Psoas muscle (tissue), 8 donors: Measurements from ENCODE around the gene GYG1. TPM values are rescaled to one million over a fixed set of nuclear protein-coding genes. Genes with fewer than 3 reads are reported as not detected.

Source experiments
- ATAC-seq, 4 donors: fragments of 200-7000 bp; cut with Tn5 transposase; one replicate each; pipeline ENCODE4 v1.9.1; 2020; ENCODE audit warnings: moderate library complexity in 3 of 4, mild to moderate bottlenecking in 2 of 4
- DNase-seq, 2 donors: peaks; one replicate each; pipeline ENCODE4 v3.0.0-alpha.2; 2020
- H3K27ac ChIP-seq: fragments of 200-600 bp; one replicate; pipeline ENCODE4 v1.8.0; 2022
- H3K27me3 ChIP-seq, 3 donors: fragments of 200-600 bp in 1 of 3; one replicate each; pipeline versions ENCODE4 v1.6.1 to v1.8.0; 2013 to 2022; ENCODE audit warnings: low read length in 2 of 3, mild to moderate bottlenecking in 2 of 3, moderate library complexity in 1 of 3; ENCODE audit not compliant: insufficient read depth in 3 of 3
- H3K36me3 ChIP-seq, 2 donors: fragments of 200-600 bp in 1 of 2; one replicate each; pipeline versions ENCODE4 v1.6.1 to v1.8.0; 2013 to 2022; ENCODE audit warnings: low read depth in 1 of 2, mild to moderate bottlenecking in 1 of 2, moderate library complexity in 1 of 2; ENCODE audit not compliant: insufficient read depth in 1 of 2
- H3K4me1 ChIP-seq: fragments of 200-600 bp; one replicate; pipeline ENCODE4 v1.8.0; 2022
- H3K4me3 ChIP-seq: fragments of 200-600 bp; one replicate; pipeline ENCODE4 v1.8.0; 2022; ENCODE audit warnings: mild to moderate bottlenecking
- H3K9me3 ChIP-seq: fragments of 200-600 bp; one replicate; pipeline ENCODE4 v1.8.0; 2022
- CTCF ChIP-seq: fragments of 200-600 bp; IDR thresholded peaks from one replicate; pipeline ENCODE4 v1.8.0; 2022; ENCODE audit warnings: antibody characterized with exemption
- WGBS, 3 donors: extraction: QIAGEN DNeasy Blood & Tissue Kit; methylation state at CpG; one replicate each; pipeline versions ENCODE4 v1.1.6 to v1.1.7; 2013; 5-methylcytosine and 5-hydroxymethylcytosine counted together
- intact Hi-C, 2 donors: fragments of 100-400 bp; cut with DNase I; formaldehyde crosslinking; loops; one replicate each; pipeline versions ENCODE4 v1.11.0 to v1.14.2; 2022
- polyA plus RNA-seq, 3 donors: library from polyadenylated mRNA; stranded (reverse); fragments of 200-250 nt; gene quantifications; one replicate each; pipeline ENCODE4 v1.2.3, GENCODE V29; 2013
- total RNA-seq, 4 donors: library from RNA; stranded (reverse); fragmentation: NEBNext Ultra II Directional in 2 of 4; extraction: Animal tissue kit (Norgen Biotek cat#: 25700) in 2 of 4; gene quantifications; one replicate each; pipeline versions ENCODE4 v1.2.1 to v1.2.4, GENCODE V29; 2021 to 2023
- donor health status: healthy with polysubstance abuse.
- donor health status: DM: no; HTN: no; CAD: no; lungs with moderate emphysema.
- donor health status: Bipolar disorder and iron deficiency.
- donor health status: healthy.
- donor health status: DM: yes; HTN: yes; CAD: no.
- donor health status: DM: no; HTN: no; CAD: no.
- donor health status: DM: no; HTN: no; CAD: no.
- donor health status: DM: yes; HTN: yes; CAD: no.

The GYG1 gene
- total and polyA plus RNA-seq, 7 donors = 164 to 550 (median 338) TPM

- H3K4me3 ChIP-seq = no peak overlapping the region
- DNase-seq = no peak
- H3K27ac ChIP-seq = no peak overlapping the region
- H3K9me3 ChIP-seq = no peaks in the 10 kb centered on the region
- TF ChIP-seq CTCF = no peak
- intact Hi-C loops = no loop called here
- H3K27me3 ChIP-seq = no peaks in the 10 kb centered on the region
- no peaks in the 10 kb centered on the region for H3K4me1 ChIP-seq
- peaks cover 4 to 57% of the 10 kb centered on the region in 2 donors for H3K36me3 ChIP-seq
- 83 to 93% (median 88%) methylated on average over 4 of the region's 4 CpGs for WGBS, 3 donors
- ATAC-seq = no peak
Measured at GRCh38 chr3:149037684-149038083, 46.3 kb downstream of the GYG1 start.

- H3K4me1 ChIP-seq = no peaks in the 10 kb centered on the region
- DNase-seq (no peak), ATAC-seq (no peak)
- H3K36me3 ChIP-seq = peaks cover 4 to 57% of the 10 kb centered on the region in 2 donors
- H3K27ac ChIP-seq = no peak overlapping the region
- TF ChIP-seq CTCF = no peak
- no peak overlapping the region for H3K4me3 ChIP-seq
- 69 to 80% (median 75%) methylated on average over 2 of the region's 2 CpGs for WGBS, 3 donors
- no peaks in the 10 kb centered on the region for H3K9me3 ChIP-seq
- no peaks in the 10 kb centered on the region for H3K27me3 ChIP-seq
- intact Hi-C loops = no loop called here
Measured at GRCh38 chr3:149038322-149038721, 47.0 kb downstream of the GYG1 start.

GRCh38 chr3:149042789-149043386 lies 51.5 kb downstream of the GYG1 start:
- 69 to 77% (median 76%) methylated on average over 1 of the region's 1 CpG for WGBS, 3 donors
- peaks cover under 1 to 75% of the 10 kb centered on the region in 2 donors for H3K36me3 ChIP-seq

GRCh38 chr3:149044339-149045083 lies 53.2 kb downstream of the GYG1 start:
- no peak overlapping the region for H3K4me3 ChIP-seq

More at GRCh38 chr3:149042789-149043386, 51.5 kb downstream of the GYG1 start:
- ATAC-seq (no peak), DNase-seq (no peak)
- H3K9me3 ChIP-seq = no peaks in the 10 kb centered on the region
- no peak overlapping the region for H3K4me3 ChIP-seq
- no peak overlapping the region for H3K27ac ChIP-seq
- TF ChIP-seq CTCF = no peak
- no peaks in the 10 kb centered on the region for H3K4me1 ChIP-seq
- intact Hi-C loops = no loop called here
- no peaks in the 10 kb centered on the region for H3K27me3 ChIP-seq

More at GRCh38 chr3:149044339-149045083, 53.2 kb downstream of the GYG1 start:
- no peaks in the 10 kb centered on the region for H3K9me3 ChIP-seq
- TF ChIP-seq CTCF = no peak
- DNase-seq = no peak
- 63 to 75% (median 68%) methylated on average over 5 of the region's 5 CpGs for WGBS, 3 donors
- H3K27me3 ChIP-seq = no peaks in the 10 kb centered on the region
- intact Hi-C loops = no loop called here
- H3K27ac ChIP-seq = peak overlapping the region; percentile 14
- peak in 3 of 4 donors; percentile 57 to 71 (median 61) for ATAC-seq
- H3K36me3 ChIP-seq = peaks cover 0 to 71% of the 10 kb centered on the region in 2 donors
- H3K4me1 ChIP-seq = no peaks in the 10 kb centered on the region
